ENCODE results near the gene NFILZ.

NFILZ gene

GRCh38 chr19:8629996-8630683, at the start of gene NFILZ:
Gene NFILZ (plus strand): TSS chr19:8630633. CDS start chr19:8676766, 46,133 bp downstream.
- no peak for DNase-seq (ENCODE audit: extremely low read depth in 1 of 2, low read depth in 1 of 2)

GRCh38 chr19:8580710-8581281, 49.6 kb upstream of the NFILZ start:
- peak; percentile 64 to 73 for DNase-seq (ENCODE audit: extremely low read depth in 1 of 2, low read depth in 1 of 2)

- DNase-seq (ENCODE audit: extremely low read depth in 1 of 2, low read depth in 1 of 2), result no peak
These were observed 45.2 kb upstream of the NFILZ start for GRCh38 chr19:8584965-8585893.

- DNase-seq (ENCODE audit: extremely low read depth in 1 of 2, low read depth in 1 of 2), result no peak
These were observed 44.3 kb upstream of the NFILZ start for GRCh38 chr19:8585894-8586750.

- DNase-seq (ENCODE audit: extremely low read depth in 1 of 2, low read depth in 1 of 2), result no peak
These were observed 41.2 kb upstream of the NFILZ start for GRCh38 chr19:8589177-8589714.

- peak; percentile 85 to 95 for DNase-seq (ENCODE audit: extremely low read depth in 1 of 2, low read depth in 1 of 2)
These were observed 38.0 kb upstream of the NFILZ start for GRCh38 chr19:8592231-8593009.

- DNase-seq (ENCODE audit: extremely low read depth in 1 of 2, low read depth in 1 of 2), result no peak
These were observed 36.5 kb upstream of the NFILZ start for GRCh38 chr19:8593931-8594330.

- DNase-seq (ENCODE audit: extremely low read depth in 1 of 2, low read depth in 1 of 2), result no peak
These were observed 34.8 kb upstream of the NFILZ start for GRCh38 chr19:8595651-8596050.

GRCh38 chr19:8596168-8596567, 34.3 kb upstream of the NFILZ start:
- DNase-seq (ENCODE audit: extremely low read depth in 1 of 2, low read depth in 1 of 2), result no peak

GRCh38 chr19:8600064-8600463, 30.4 kb upstream of the NFILZ start:
- DNase-seq (ENCODE audit: extremely low read depth in 1 of 2, low read depth in 1 of 2), result no peak

GRCh38 chr19:8600816-8601215, 29.6 kb upstream of the NFILZ start:
- DNase-seq (ENCODE audit: extremely low read depth in 1 of 2, low read depth in 1 of 2), result no peak

- DNase-seq (ENCODE audit: extremely low read depth in 1 of 2, low read depth in 1 of 2), result no peak
These were observed 28.6 kb upstream of the NFILZ start for GRCh38 chr19:8601796-8602195.

GRCh38 chr19:8605514-8605913, 24.9 kb upstream of the NFILZ start:
- no peak for DNase-seq (ENCODE audit: extremely low read depth in 1 of 2, low read depth in 1 of 2)

GRCh38 chr19:8607386-8607785, 23.0 kb upstream of the NFILZ start:
- no peak for DNase-seq (ENCODE audit: extremely low read depth in 1 of 2, low read depth in 1 of 2)

GRCh38 chr19:8608941-8609278, 21.5 kb upstream of the NFILZ start:
- no peak for DNase-seq (ENCODE audit: extremely low read depth in 1 of 2, low read depth in 1 of 2)

- DNase-seq (ENCODE audit: extremely low read depth in 1 of 2, low read depth in 1 of 2), result no peak
These were observed 21.0 kb upstream of the NFILZ start for GRCh38 chr19:8609279-8610040.

GRCh38 chr19:8610041-8610935, 20.1 kb upstream of the NFILZ start, which contains the start of gene ADAMTS10:
Gene ADAMTS10 (minus strand): TSS chr19:8610715. CDS start chr19:8605710, 5,005 bp downstream.
- no peak for DNase-seq (ENCODE audit: extremely low read depth in 1 of 2, low read depth in 1 of 2)

GRCh38 chr19:8610936-8611300, 19.5 kb upstream of the NFILZ start:
- no peak for DNase-seq (ENCODE audit: extremely low read depth in 1 of 2, low read depth in 1 of 2)

Measured in stimulated activated CD8-positive, alpha-beta memory T cell treated with anti-CD3 and anti-CD28 coated beads, Interleukin-7, amount 100 ng/mL, for 48 hours (primary cell).